Endothelial cell of umbilical vein (primary cell): ENCODE data around the gene PRKAR1B.

Experiments
- EZH2 ChIP-seq: IDR thresholded peaks from 2 replicates; pipeline ENCODE4 v1.6.1; 2012; ENCODE audit warnings: borderline replicate concordance, low read depth, mild to moderate bottlenecking, moderate library complexity, low read length, inconsistent platforms; ENCODE audit not compliant: severe bottlenecking
- FOS ChIP-seq: IDR thresholded peaks from 2 replicates; pipeline ENCODE4 v1.6.1; 2011; ENCODE audit warnings: mild to moderate bottlenecking, low read length, moderate library complexity, borderline replicate concordance; ENCODE audit not compliant: insufficient read depth
- GATA2 ChIP-seq: IDR thresholded peaks from 2 replicates; pipeline ENCODE4 v1.7.0; 2011; ENCODE audit warnings: low read depth, mild to moderate bottlenecking, moderate library complexity, mixed read lengths, low read length; ENCODE audit not compliant: insufficient read length, insufficient read depth
- JUN ChIP-seq: IDR thresholded peaks from 2 replicates; pipeline ENCODE4 v1.6.1; 2011; ENCODE audit warnings: borderline replicate concordance, low read depth; ENCODE audit not compliant: insufficient read length, insufficient read depth
- MYC ChIP-seq: IDR thresholded peaks from one replicate; pipeline ENCODE4 v1.6.1; 2011; ENCODE audit warnings: mild to moderate bottlenecking, low read depth, low read length
- POLR2A ChIP-seq: IDR thresholded peaks from 2 replicates; pipeline ENCODE4 v1.6.1; 2012; ENCODE audit warnings: low read depth, mild to moderate bottlenecking, control low read depth, low read length
- POLR2AphosphoS5 ChIP-seq: IDR thresholded peaks from 2 replicates; pipeline ENCODE4 v1.6.1; 2012; ENCODE audit warnings: low read depth, mild to moderate bottlenecking, control low read depth, low read length, moderate library complexity; ENCODE audit not compliant: insufficient read depth
- TF ChIP-seq, protein P1 (sequence below), 2 donors: IDR thresholded peaks; 1 replicate in 1 of 2; 2 replicates in 1 of 2; pipeline ENCODE4 v1.5.1; 2011; ENCODE audit warnings: low read length in 2 of 2, mild to moderate bottlenecking in 2 of 2, moderate library complexity in 2 of 2, control low read depth in 1 of 2, inconsistent platforms in 1 of 2, low read depth in 1 of 2; ENCODE audit not compliant: insufficient read depth in 1 of 2; ENCODE audit errors: extremely low read depth in 1 of 2

DNA sequence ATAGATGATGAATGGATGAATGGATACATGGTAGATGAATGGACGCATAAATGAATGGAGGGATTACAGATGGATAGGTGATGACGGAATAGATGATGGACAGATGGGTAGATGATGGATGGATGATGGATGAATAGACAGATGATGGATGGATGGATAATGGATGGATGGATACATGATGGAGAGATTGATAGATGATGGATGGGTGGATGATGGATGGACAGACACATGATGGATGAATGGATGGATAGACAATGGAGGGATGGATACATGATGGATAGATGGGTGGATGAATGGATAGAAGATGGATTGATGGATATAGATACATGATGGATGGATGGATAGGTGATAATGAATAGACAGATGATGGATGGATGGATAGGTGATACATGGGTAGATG is 198.6 kb downstream of the PRKAR1B start:
- TF ChIP-seq, protein P1, sequence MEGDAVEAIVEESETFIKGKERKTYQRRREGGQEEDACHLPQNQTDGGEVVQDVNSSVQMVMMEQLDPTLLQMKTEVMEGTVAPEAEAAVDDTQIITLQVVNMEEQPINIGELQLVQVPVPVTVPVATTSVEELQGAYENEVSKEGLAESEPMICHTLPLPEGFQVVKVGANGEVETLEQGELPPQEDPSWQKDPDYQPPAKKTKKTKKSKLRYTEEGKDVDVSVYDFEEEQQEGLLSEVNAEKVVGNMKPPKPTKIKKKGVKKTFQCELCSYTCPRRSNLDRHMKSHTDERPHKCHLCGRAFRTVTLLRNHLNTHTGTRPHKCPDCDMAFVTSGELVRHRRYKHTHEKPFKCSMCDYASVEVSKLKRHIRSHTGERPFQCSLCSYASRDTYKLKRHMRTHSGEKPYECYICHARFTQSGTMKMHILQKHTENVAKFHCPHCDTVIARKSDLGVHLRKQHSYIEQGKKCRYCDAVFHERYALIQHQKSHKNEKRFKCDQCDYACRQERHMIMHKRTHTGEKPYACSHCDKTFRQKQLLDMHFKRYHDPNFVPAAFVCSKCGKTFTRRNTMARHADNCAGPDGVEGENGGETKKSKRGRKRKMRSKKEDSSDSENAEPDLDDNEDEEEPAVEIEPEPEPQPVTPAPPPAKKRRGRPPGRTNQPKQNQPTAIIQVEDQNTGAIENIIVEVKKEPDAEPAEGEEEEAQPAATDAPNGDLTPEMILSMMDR (IDR thresholded peaks at IDR 0.05; ENCODE audit: extremely low read depth in 1 of 2, insufficient read depth in 1 of 2, low read depth in 1 of 2, low read length in 2 of 2) = no peak
- TF ChIP-seq EZH2 = no peak
- no peak for TF ChIP-seq POLR2A
- TF ChIP-seq POLR2AphosphoS5 = no peak
- TF ChIP-seq FOS = no peak
- no peak for TF ChIP-seq GATA2
- TF ChIP-seq JUN = no peak
- TF ChIP-seq MYC = no peak
